Hepatocyte (in vitro differentiated cells): ENCODE results near the gene DYSF.

Source experiments
- EZH2 ChIP-seq: fragments of 200-600 bp; sonication (generic); IDR thresholded peaks from 2 replicates; pipeline ENCODE4 v1.6.1; 2016; ENCODE audit warnings: antibody characterized with exemption, mild to moderate bottlenecking, borderline replicate concordance
- TF ChIP-seq, protein P1 (sequence below): fragments of 200-600 bp; sonication (generic); IDR thresholded peaks from 2 replicates; pipeline ENCODE4 v1.5.1; 2016; ENCODE audit warnings: antibody characterized with exemption, mild to moderate bottlenecking; ENCODE audit not compliant: poor library complexity

DNA sequence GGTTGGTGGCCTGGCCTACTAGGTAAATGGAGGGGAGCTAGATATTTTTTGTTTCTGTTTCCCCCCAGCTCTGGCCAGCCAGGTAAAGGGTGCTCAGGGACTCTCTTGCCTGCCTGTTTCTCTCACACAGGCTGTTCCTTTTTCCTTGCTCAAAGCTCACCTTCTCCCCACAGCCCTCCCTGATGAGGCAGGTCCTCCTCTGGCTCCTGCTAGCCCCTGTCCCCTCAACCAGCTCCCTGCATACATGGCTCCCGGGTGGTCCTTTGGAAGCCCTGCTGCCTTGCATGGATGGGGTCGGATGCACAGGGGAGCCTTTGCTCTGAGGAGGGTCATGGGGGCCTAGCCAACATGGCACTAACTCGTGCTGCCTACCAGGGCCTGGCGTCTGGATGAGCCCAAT is 27.8 kb downstream of the DYSF start:
- TF ChIP-seq, protein P1, sequence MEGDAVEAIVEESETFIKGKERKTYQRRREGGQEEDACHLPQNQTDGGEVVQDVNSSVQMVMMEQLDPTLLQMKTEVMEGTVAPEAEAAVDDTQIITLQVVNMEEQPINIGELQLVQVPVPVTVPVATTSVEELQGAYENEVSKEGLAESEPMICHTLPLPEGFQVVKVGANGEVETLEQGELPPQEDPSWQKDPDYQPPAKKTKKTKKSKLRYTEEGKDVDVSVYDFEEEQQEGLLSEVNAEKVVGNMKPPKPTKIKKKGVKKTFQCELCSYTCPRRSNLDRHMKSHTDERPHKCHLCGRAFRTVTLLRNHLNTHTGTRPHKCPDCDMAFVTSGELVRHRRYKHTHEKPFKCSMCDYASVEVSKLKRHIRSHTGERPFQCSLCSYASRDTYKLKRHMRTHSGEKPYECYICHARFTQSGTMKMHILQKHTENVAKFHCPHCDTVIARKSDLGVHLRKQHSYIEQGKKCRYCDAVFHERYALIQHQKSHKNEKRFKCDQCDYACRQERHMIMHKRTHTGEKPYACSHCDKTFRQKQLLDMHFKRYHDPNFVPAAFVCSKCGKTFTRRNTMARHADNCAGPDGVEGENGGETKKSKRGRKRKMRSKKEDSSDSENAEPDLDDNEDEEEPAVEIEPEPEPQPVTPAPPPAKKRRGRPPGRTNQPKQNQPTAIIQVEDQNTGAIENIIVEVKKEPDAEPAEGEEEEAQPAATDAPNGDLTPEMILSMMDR: no peak
- TF ChIP-seq EZH2: no peak
